SIG-M5 (cell line): ENCODE measurements around the gene MYH15.

ENCODE experiments used
- DNase-seq: peaks from one replicate; lab custom pipeline; 2025; lab: John Stamatoyannopoulos, UW

Gene MYH15

GRCh38 chr3:108331792-108332191 lies 178.6 kb downstream of the MYH15 start:
- no peak for DNase-seq
